GM21529 (cell line): ENCODE results near the gene DNM1.

Source experiments
- ATAC-seq: cut with Tn5 transposase; IDR thresholded peaks from one replicate; pipeline ENCODE4 v1.9.1; 2021; ENCODE audit not compliant: unreplicated experiment

Gene DNM1

DNA sequence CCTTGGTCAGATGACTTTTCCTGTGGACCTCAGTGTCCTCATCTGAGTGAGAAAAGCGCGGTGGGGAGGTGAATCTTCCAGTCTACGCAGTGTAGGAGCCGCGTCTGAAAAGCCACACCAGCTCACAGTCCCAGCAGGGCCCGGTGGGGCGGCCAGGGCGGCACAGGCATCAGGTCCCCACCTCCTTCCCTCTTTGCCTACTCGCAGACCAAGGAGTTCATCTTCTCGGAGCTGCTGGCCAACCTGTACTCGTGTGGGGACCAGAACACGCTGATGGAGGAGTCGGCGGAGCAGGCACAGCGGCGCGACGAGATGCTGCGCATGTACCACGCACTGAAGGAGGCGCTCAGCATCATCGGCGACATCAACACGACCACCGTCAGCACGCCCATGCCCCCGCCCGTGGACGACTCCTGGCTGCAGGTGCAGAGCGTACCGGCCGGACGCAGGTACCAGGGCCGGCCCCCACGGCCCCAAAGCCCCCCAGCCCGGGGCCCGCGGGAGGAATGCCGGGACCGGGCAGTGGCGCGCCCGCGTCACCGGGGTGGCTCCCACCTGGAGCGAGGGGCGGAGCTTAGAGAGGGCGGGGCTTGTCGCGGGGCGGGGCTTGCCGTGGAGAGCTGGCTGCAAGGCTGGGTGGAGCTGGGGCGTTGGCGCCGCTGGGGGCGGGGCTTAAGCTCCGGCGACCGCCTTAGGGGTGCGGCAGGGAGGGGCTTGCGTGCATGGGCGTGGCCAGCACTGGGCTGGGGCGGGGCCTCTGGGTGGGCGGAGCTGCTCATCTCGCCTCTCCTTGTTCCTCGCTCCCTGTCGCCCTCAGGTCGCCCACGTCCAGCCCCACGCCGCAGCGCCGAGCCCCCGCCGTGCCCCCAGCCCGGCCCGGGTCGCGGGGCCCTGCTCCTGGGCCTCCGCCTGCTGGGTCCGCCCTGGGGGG lies 47.0 kb downstream of the DNM1 start:
- ATAC-seq: peak; percentile 90

DNA sequence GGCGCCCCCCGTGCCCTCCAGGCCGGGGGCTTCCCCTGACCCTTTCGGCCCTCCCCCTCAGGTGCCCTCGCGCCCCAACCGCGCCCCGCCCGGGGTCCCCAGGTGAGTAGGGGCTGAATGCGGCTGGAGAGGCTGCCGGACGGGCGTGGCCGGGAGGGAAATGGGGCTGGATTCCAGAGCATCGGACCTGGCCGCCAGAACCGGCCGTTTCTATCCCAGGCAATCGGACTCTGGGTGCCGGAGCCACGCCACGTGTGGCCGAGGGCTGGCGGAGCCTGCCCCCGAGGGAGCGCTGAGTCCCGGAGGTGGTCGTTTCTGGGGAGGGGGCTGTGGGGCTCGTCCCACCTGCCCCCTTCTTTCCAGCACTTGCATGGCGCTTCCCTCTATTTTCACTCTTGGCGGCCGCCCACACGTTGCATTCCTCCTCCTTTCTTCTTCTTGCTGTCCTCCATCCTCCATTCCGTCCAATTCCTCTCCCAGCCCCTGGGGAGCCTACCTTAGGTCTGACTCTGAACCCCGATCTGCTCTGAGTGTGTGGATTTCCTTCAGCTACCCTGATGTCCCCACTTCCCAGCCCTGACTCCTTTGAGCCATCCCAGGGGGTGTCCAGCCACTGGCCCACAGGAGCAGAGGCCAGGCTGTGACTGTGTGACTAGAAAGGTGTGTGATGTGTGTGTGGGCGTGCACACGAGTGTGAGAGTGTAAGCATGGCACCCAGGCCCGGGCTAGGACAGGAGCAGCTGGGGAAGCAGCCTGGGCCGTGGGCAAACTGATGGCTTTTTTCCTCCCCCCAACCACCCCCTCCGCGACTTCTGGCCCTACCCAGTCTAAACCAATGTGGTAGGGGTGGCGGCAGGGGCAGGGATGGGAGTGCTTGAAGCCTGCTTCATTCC lies 47.9 kb downstream of the DNM1 start:
- ATAC-seq: no peak

DNA sequence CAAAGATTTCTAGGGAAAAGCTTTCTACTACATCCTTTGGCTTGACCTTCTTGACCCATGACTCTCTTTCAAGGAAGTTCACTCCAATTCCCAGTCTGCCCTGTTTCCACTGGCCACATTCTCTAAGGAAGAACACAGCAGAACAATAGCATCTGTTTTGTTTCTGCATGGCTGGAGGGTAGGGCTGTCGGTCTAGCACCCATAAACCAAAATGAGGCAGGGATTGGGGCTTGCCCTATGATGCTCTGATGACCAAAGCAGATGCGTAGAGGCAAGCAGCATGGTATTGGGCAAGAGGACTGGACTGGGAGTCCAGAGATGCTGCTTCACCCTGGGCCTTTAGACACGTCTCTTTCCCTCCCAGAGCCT lies 48.5 kb downstream of the DNM1 start:
- no peak for ATAC-seq

DNA sequence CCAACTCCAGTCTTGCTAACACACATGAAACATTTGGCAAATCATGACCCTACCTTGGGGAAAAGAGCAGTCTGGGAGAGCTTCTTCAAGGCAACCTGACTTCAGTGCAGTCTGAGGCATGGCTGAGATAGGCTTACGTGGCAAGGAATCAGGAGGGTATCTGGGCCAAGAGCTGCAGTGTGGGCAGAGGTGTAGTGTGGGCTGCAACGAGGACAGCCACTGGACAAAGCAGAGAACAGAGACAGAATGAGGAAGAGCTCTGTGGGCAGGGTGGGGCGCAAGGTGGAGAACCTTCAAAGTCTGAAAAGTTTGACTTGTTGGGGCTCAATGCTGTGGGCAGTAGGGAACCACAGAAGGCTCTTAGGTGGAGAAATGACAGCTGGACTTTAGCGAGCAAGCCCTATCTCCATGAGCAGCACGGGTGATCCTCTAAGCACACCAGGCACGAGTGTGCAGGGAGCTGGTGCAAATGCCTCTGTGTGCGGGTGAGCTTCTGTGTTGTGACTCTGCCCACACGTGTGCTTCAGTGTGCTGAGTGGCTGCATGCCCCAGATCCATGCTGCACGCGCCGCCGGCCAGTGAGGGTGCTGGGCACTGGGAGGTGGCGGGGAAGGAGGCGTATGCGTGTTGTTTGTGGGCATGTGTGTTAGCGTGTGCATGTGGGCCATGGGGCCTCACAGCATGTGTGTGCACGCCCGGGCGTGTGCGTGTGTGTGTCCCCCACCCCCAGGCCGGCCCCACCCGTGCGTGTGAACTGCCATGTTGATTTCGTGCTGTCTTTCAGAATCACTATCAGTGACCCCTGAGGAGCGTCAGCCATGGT lies 49.3 kb downstream of the DNM1 start:
- ATAC-seq: no peak

DNA sequence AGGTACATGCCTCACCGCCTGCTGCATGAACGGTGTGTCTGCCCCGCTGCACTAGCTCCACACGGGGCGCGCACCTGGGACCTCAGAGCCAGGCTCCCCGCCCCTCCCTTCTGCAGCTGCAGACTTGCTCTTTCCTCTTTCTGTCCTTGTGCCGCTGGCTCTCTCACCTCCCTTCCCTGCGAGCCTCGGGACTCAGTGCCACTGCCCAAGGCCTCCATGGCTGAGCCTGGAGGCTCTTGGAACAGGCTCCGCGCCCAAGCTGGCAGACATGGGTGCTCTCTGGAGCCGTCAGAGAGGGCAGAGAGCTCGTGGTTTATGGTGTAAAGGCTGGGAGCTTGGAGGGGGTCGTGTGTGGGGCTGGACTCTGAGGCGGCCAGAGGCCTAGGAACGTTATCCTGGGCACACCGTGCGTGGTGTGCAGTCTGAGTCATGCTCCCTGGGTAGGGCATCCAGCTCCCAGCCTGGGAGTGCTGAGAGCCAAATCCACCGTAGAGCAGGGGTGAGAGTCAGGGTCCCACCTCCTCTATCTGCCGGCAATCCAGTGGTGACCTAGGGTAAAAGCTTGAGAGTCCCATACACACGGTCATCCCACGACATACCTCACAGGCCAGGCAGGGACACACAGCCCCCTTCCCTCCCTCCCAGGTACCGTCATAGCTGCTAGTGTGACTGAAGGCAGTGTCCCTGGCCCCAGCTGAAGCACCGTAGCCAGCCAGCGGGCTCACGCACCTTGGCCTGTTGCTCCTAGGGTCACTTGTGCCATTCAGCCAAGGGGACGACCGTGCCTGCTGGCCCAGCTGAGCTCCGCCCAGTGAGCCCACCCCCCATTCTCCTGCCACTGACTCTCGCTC lies 50.2 kb downstream of the DNM1 start:
- no peak for ATAC-seq

DNA sequence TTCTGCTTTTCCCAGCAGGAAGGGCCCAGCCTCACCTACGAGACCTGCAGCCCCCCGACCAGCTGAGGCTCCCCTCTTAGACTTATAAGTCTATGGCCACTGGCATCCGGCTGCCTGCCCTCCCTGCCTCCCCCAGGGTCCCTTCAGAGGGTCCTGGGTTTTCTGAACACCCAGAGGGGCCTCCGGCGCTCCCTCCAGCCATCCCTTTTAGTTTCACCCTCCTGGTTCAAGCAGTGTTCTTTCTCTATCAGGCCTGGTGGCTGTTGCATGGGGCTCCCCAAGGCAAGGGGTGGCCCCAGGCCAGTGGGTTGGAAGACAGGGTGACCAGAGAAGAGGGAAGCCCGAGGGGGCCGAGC lies 50.8 kb downstream of the DNM1 start:
- ATAC-seq: no peak

DNA sequence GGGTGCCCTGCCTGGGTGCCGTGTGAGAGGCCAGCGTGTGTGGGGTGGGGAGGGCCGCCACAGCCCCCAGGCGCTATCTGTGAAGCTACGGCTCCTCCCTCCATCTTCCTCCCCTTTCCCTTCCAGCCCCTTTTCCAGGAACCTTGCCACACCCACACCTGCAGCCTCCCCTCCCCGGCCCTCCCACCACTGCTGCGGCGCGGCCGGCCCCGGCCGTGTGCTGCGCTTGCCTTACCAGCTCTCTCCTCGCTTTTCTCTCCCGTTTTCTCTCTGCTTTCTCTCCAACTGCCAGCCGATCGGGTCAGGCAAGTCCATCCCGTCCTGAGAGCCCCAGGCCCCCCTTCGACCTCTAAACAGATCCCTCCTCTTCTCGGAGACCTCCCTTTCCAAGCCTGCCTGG lies 51.2 kb downstream of the DNM1 start:
- no peak for ATAC-seq

DNA sequence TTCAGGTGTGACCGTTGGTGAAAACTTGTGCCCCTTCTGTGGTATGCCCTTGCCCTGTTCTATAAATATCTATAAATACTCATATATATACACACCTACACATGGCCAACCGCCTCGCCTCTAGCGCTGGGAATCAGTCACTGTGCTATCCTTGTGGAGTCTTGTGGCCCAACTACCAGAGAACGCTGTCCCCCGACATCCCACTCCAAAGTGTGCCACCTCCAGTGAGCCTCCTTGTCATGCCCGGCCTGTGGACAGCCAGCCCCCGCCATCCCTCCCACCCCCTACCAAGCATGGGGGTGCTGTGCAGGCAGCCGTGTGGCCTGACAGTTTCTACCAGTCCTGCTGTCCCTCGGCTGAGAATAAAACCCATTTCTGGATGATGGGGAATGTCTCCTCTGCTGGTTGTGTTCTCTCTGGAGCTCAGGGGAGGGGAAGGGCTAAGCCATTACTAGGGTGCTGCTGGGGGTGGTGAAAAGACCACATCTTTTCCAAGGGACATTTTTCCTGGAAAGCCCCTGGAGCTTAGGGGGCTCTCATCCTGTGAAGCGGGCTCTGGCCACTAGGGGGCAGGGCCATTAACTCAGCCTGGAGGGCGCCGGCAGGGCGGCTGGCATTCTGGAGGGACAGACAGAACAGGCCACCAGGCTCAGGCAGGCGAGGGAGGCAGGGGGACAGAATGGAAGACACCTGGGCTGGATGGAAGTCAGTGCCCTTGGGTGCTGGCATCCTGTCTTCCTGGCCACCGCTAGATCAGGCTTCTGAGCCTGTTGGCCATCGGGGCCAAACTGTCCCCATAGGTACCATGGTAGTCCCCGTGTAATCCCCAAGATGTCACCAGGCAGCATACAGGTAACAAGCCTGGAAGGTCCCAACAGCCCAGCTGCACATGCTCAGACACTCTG lies 51.9 kb downstream of the DNM1 start:
- ATAC-seq: no peak

DNA sequence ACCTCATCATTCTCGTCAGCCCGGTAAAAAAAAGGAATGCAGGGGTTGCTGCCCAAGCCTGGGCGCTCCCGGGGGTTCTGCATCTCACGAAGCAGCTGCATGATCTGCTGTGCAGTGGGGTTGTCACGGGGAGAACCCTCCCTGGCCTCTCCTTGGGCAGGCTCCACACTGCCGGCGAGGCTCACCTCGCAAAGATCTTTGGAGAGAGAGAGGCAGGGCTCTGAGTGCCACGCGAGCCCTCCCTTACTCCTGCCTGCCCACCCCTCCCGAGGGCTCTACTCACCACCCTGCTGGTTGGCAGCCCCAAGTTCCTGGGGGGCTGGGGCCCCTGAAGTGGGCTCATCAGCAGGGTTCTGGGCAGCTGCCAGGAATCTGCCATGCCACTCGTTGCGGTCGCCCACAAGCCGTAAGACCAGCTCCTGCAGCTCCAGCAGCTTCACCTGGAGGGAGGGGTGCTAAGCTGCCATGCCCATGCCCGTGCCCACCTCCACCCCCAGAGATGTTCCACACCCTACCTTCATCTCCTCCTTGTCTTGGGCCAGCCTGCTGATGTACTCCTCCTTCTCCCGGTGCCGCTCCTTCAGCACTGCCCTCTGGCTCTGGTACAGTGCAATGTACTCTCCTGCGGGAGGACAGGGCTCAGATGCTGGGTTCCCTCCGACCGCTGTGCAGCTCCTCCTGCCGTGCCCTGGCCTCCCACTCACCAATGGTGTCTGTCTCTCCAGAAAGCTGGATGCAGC lies 54.1 kb downstream of the DNM1 start:
- ATAC-seq: no peak

DNA sequence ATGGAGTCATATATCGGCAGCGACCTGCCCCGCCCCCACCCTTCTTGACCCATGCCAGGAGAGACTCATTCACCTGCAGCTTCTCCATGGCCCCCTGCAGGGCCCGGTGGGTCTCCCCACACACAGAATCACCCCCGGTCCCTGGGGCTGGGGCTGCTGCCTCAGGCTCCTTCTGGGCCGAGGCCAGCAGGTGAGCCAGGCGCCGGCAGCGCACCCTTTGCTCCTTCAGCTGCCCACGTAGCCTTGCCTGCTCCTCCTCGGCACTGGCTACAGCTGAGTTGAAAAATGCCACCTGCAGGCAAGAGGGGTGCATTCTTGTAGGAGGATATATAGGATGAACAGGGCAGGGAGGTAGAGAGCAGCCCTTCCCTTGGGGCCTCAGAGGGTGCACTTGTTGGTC lies 54.7 kb downstream of the DNM1 start:
- ATAC-seq: no peak

DNA sequence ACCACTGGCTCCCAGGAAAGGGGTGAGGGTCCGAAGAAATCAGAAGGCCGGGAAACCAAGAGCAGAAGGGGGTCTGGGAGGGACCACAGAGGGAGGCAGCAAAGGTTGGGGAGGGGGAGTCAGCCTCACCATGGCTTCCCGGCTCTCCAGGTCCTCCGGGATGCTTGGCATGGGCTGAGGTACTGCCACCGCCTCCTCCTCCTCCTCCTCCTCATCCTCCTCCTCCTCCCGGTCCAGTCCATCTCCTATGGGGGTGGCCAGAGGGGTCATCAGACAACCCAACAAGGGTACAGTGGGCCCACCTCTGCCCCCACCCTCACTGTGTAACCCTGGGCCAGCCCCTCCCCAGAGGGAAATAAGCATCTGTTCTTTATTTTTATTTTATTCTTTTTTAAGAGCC lies 55.1 kb downstream of the DNM1 start:
- ATAC-seq: no peak

DNA sequence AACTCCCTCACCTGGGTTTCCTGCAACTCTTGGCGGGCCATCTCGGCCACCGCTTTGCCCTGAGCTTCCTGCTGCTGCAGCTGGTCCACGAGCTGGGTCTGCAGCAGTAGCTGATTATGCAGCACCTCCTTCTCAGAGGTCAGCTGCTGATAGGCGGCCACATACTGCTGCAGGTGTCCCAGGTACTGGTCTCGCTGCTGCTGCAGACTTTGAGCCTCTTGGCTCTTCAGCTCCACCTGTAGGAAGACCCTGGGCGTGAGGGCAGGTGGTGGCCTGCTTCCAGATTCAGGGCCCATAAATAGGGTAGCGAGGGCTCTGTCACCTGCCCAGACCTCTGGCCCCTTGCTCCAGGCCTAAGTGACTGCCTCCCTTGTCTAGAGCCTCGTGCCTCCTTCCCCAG lies 56.0 kb downstream of the DNM1 start:
- no peak for ATAC-seq

DNA sequence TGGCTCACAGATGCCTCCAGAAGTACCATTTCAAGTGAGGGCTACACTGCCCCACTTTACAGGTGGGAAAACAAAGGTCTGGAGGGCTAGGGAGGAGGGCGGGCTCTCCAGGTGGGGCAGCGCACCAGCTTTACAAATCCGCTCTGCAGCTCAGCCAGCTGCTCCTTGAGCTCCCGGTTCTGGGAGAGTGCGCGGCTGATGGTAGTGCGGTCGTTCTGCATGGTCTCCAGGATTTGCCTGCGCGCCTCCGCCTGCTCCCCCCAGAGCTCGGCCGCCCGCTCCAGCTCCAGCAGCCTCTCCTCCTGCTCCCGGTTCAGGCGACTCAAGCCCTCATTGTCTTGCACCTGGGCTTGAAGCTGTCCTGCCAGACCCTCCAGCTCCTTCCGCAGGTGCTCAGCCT lies 57.2 kb downstream of the DNM1 start:
- ATAC-seq: no peak

DNA sequence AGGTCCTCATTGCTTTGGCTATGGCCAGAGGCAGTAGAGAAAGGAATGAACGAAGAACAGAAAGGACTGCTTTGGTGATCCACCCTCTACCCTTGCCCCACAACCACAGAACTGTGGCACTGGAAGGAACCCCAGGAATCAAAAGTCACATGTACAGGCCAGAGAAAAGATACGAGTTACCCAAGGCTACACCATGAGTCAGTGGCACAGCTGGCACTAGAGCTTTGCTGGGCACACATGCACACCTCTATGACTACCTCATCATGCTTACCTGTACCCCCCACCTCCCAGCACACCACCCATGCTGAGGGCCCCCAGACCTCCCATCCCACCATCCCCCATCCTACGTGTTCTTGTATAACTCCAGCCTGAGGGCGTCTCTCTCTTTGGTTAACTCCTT lies 59.5 kb downstream of the DNM1 start:
- ATAC-seq: no peak

DNA sequence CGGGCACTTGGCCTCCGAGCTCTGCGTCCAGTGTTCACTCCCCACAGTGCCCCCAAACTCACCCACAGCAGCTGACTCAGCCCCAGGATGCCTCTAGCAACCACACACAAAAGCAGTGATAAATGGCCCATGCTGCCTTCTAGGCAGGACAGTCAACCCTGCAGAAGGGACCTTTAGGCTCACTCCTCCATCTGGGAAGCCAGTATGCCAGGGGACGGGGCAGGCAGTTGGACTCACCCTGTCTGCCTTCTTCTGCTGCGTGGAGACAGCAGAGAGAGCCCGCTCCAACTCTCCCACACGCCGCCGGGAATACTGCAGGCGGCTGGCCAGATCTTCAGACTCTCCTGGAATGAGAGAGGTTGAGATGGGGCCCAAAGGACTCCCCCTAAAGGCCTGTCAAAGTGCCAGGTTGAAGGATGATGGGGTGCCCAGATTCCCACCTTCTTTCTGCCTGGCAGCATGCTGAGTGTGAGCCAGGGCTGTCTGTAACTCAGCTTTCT lies 62.2 kb downstream of the DNM1 start:
- ATAC-seq: no peak

DNA sequence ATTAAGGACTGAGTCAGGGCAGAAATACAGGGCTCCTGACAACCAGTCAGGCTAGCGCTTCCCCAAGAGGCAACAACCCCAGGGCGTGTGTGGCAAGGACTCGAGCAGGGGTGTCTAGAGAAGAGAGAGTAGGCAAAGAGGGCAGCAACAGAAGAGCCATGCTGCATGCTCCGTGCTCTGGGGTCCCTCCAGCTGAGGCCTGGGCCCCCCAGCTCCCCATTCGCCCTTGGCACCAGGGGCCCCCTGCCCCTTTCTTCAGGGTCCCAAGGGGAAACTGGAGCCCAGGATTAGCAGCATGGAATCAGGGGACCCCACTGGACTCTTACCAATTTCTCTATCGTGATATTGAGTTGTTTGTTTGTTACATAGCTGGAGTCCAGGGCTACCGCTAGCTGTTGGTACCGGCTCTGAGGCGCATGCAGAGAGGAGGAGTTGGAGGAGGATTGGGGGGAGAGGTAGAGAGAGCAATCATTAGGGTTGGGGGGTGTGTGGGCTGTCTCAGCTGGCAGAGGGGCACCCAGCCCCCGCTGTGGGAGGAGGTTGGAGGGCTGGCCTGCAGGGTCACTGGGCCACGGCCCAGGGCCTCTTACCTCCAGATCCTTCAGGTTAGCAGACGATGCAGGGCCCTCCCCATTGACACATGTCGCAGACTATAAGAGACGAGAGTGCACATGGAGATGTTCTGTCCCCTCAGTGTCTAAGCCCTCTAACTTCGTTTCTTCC lies 63.9 kb downstream of the DNM1 start:
- no peak for ATAC-seq

DNA sequence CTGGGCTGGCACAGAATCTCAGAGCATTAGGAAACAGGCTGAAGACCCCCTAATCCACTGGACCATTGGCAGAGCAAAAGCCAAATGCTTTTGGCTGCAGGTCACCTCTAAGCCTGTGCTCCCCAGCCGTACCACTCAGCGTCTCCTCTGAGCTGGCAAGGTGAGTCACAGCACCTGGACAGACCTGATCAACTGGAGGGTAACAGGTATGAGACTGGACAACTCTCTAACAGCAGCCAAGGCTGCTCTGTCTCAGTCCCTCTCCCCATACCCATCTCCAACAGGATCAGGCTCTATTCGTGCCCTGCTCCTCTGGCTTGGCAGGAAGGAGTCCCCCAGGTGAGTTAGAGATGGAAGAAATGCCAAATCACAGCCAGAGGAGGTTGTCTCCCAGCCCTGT lies 67.9 kb downstream of the DNM1 start:
- ATAC-seq: no peak

DNA sequence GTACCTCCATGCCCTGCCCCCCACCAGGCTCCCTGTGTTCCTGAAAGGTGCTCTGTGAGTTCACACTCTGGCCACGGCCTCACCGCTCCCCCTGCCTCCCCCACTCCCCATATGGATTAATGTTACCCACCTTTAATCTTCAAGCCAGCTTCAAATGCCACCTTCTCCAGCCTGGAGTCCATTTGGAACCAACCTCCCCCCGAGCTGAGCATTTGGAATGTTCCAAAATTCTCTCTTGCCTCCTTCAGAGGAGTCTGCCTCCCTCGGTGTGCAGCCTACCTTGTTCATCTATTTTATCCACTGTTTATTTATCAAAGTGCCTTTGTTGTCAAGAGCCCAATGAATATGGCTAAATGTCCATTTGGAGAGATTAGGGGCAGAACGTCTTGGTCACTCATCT lies 68.3 kb downstream of the DNM1 start:
- ATAC-seq: no peak
